H1 (cell line): ENCODE data around the gene GBF1.

Experiments
- ATF3 ChIP-seq: IDR thresholded peaks from 2 replicates; pipeline ENCODE4 v1.6.1; 2011; ENCODE audit warnings: low read depth, mild to moderate bottlenecking, low read length; ENCODE audit not compliant: insufficient read depth
- CTCF ChIP-seq, 3 experiments: IDR thresholded peaks; 1 replicate in 2 of 3; 2 replicates in 1 of 3; pipeline versions ENCODE4 v1.5.1 to v1.6.1; 2011; ENCODE audit warnings: low read length in 3 of 3, mild to moderate bottlenecking in 3 of 3, inconsistent platforms in 2 of 3, low read depth in 1 of 3, moderate library complexity in 1 of 3; ENCODE audit not compliant: insufficient read depth in 1 of 3; ENCODE audit errors: control extremely low read depth in 1 of 3

GRCh38 chr10:102300278-102300843 is 55.0 kb downstream of the GBF1 start:
- TF ChIP-seq ATF3 (no peak), CTCF (IDR thresholded peaks at IDR 0.05; ENCODE audit: control extremely low read depth in 1 of 3, insufficient read depth in 1 of 3, low read depth in 1 of 3, low read length in 3 of 3) (no peak)
